Transverse colon (tissue), 4 donors: Measurements from ENCODE around the gene STAC3.

Experiments
- EP300 ChIP-seq: sonication (generic); formaldehyde crosslinking; IDR thresholded peaks from one replicate; pipeline ENCODE4 v1.6.1; 2017; ENCODE audit warnings: antibody characterized with exemption, low read depth
- POLR2A ChIP-seq: fragments of 450-650 bp; IDR thresholded peaks from one replicate; pipeline ENCODE4 v1.6.1; 2016; ENCODE audit warnings: antibody characterized with exemption, mild to moderate bottlenecking, moderate library complexity
- POLR2AphosphoS5 ChIP-seq, 3 donors: sonication (generic); formaldehyde crosslinking; IDR thresholded peaks; one replicate each; pipeline ENCODE4 v1.6.1; 2016; ENCODE audit warnings: antibody characterized with exemption in 3 of 3
- TF ChIP-seq, protein P1 (sequence below), 5 experiments: fragments of 200-600 bp in 3 of 5; fragments of 450-650 bp in 2 of 5; sonication (generic) in 3 of 5; IDR thresholded peaks; 1 replicate in 2 of 5; 2 replicates in 3 of 5; pipeline ENCODE4 v1.5.1; 2016 to 2017; ENCODE audit warnings: antibody characterized with exemption in 5 of 5, inconsistent platforms in 3 of 5, mild to moderate bottlenecking in 2 of 5, moderate library complexity in 1 of 5

DNA sequence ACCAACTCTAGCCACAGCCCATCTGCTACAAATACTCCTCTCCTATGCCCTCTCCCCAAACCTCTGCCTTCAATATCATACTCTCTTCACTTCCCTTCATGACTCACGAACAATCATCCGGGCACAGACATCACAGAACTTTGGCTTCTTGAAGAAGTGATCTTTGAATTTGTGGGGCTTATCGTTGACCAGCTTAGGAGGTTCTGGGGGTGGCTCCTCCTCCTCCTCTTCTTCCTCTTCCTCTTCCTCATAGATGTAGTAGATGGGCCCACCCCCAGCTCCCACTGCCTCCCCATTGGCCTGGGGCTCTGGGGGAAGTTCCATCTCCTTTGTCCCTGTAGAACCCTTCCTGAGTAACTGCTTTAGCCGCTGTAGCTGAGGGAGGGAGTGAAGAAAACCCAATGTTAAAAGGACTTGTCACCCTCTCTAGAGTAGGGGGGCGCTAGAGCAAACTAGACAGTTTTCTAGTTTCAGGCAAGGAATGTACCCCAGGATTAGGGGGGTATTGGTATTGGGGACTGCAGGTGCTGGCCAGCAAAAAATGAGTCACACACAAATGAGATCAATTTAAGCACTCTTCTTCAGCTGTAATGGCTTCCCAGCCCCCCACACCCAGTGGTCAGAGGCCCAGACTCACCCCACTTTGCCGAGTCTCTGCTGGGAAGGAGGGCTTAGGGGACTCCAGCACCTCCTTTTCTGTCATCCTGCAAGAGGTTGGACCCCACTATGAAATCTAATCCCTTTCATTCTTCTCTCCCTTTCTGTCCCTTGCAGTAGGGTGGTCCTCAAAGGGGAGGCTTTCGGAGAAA is 1.8 kb downstream of the STAC3 start:
- TF ChIP-seq, protein P1, sequence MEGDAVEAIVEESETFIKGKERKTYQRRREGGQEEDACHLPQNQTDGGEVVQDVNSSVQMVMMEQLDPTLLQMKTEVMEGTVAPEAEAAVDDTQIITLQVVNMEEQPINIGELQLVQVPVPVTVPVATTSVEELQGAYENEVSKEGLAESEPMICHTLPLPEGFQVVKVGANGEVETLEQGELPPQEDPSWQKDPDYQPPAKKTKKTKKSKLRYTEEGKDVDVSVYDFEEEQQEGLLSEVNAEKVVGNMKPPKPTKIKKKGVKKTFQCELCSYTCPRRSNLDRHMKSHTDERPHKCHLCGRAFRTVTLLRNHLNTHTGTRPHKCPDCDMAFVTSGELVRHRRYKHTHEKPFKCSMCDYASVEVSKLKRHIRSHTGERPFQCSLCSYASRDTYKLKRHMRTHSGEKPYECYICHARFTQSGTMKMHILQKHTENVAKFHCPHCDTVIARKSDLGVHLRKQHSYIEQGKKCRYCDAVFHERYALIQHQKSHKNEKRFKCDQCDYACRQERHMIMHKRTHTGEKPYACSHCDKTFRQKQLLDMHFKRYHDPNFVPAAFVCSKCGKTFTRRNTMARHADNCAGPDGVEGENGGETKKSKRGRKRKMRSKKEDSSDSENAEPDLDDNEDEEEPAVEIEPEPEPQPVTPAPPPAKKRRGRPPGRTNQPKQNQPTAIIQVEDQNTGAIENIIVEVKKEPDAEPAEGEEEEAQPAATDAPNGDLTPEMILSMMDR (IDR thresholded peaks at IDR 0.05) = no peak
- no peak for TF ChIP-seq POLR2A
- no peak for TF ChIP-seq POLR2AphosphoS5 (IDR thresholded peaks at IDR 0.05)
- TF ChIP-seq EP300 = no peak
